Measurements from ENCODE around the gene SYT3.

Gene SYT3

GRCh38 chr19:50602935-50603334 is 36.7 kb downstream of the SYT3 start:
- DNase-seq (ENCODE audit: low read depth in 1 of 2, low spot score in 1 of 2): no peak
- Histone ChIP-seq H3K27ac (replicated peaks) (no peak overlapping the region), H3K27me3 (ENCODE audit: insufficient read depth, poor library complexity, severe bottlenecking) (no peaks in the 10 kb centered on the region), H3K4me3 (replicated peaks; ENCODE audit: insufficient read depth, low read length) (no peak overlapping the region)
- TF ChIP-seq SPI1 (IDR thresholded peaks at IDR 0.05; ENCODE audit: borderline replicate concordance, low read depth): no peak
- TF ChIP-seq, protein P1, sequence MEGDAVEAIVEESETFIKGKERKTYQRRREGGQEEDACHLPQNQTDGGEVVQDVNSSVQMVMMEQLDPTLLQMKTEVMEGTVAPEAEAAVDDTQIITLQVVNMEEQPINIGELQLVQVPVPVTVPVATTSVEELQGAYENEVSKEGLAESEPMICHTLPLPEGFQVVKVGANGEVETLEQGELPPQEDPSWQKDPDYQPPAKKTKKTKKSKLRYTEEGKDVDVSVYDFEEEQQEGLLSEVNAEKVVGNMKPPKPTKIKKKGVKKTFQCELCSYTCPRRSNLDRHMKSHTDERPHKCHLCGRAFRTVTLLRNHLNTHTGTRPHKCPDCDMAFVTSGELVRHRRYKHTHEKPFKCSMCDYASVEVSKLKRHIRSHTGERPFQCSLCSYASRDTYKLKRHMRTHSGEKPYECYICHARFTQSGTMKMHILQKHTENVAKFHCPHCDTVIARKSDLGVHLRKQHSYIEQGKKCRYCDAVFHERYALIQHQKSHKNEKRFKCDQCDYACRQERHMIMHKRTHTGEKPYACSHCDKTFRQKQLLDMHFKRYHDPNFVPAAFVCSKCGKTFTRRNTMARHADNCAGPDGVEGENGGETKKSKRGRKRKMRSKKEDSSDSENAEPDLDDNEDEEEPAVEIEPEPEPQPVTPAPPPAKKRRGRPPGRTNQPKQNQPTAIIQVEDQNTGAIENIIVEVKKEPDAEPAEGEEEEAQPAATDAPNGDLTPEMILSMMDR (IDR thresholded peaks at IDR 0.05; ENCODE audit: insufficient read depth, low read length): no peak
- TF ChIP-seq REST (IDR thresholded peaks at IDR 0.05; ENCODE audit: insufficient replicate concordance, low read depth): no peak
- TF ChIP-seq GABPA (IDR thresholded peaks at IDR 0.05; ENCODE audit: low read depth): no peak
- TF ChIP-seq POLR2AphosphoS5 (IDR thresholded peaks at IDR 0.05; ENCODE audit: low read depth): no peak

DNA sequence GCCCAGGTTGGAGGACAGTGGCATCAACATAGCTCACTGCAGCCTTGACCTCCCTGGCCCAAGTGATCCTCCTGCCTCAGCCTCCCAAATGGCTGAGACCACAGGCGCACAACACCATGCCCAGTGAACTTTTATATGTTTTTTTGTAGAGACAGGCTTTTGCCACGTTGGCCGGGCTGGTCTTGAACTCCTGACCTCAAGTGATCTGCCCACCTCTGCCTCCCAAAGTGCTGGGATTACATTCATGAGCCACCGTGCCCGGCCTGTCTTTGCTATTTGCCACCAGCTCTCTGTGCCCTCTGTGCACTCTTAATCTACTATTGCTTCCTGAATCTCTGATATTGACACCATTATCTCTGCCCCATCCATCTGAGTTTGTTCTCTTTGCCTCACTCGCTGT is 37.2 kb downstream of the SYT3 start:
- no peaks in the 10 kb centered on the region for H3K27me3 ChIP-seq (ENCODE audit: insufficient read depth, poor library complexity, severe bottlenecking)
- TF ChIP-seq REST (IDR thresholded peaks at IDR 0.05; ENCODE audit: insufficient replicate concordance, low read depth) (no peak), SPI1 (IDR thresholded peaks at IDR 0.05; ENCODE audit: borderline replicate concordance, low read depth) (no peak), GABPA (IDR thresholded peaks at IDR 0.05; ENCODE audit: low read depth) (no peak), POLR2AphosphoS5 (IDR thresholded peaks at IDR 0.05; ENCODE audit: low read depth) (no peak)
- TF ChIP-seq, protein P1 (IDR thresholded peaks at IDR 0.05; ENCODE audit: insufficient read depth, low read length): no peak
- DNase-seq (ENCODE audit: low read depth in 1 of 2, low spot score in 1 of 2): no peak
- no peak overlapping the region for H3K4me3 ChIP-seq (replicated peaks; ENCODE audit: insufficient read depth, low read length)
- no peak overlapping the region for H3K27ac ChIP-seq (replicated peaks)

GRCh38 chr19:50602089-50602422 is 37.6 kb downstream of the SYT3 start:
- no peak for DNase-seq (ENCODE audit: low read depth in 1 of 2, low spot score in 1 of 2)
- Histone ChIP-seq H3K4me3 (replicated peaks; ENCODE audit: insufficient read depth, low read length) (no peak overlapping the region), H3K27ac (replicated peaks) (no peak overlapping the region), H3K27me3 (ENCODE audit: insufficient read depth, poor library complexity, severe bottlenecking) (no peaks in the 10 kb centered on the region)
- TF ChIP-seq REST (IDR thresholded peaks at IDR 0.05; ENCODE audit: insufficient replicate concordance, low read depth) (no peak), POLR2AphosphoS5 (IDR thresholded peaks at IDR 0.05; ENCODE audit: low read depth) (no peak), GABPA (IDR thresholded peaks at IDR 0.05; ENCODE audit: low read depth) (no peak), SPI1 (IDR thresholded peaks at IDR 0.05; ENCODE audit: borderline replicate concordance, low read depth) (no peak)
- TF ChIP-seq, protein P1 (IDR thresholded peaks at IDR 0.05; ENCODE audit: insufficient read depth, low read length): no peak

Measured in HL-60 (cell line).